ENCODE measurements around the gene PCNP.
"Not testable (repeated sequence)": the region's sequence is repeated elsewhere in the genome, so short reads cannot be mapped to it uniquely, and the experiment has no call there.

PCNP gene

GRCh38 chr3:101625879-101626278 lies 51.9 kb downstream of the PCNP start:
- Histone ChIP-seq H3K36me3 (ENCODE audit: insufficient read depth, insufficient read length, low read length) (no peaks in the 10 kb centered on the region), H3K4me3 (ENCODE audit: insufficient read length, low read depth) (no peak overlapping the region), H3K27me3 (ENCODE audit: insufficient read depth, insufficient read length) (no peaks in the 10 kb centered on the region), H3K4me1 (ENCODE audit: insufficient read depth, insufficient read length) (no peaks in the 10 kb centered on the region), H3K9ac (ENCODE audit: insufficient read length, low read depth) (no peak overlapping the region), H3K9me3 (ENCODE audit: insufficient read depth, low read length) (peaks cover 15% of the 10 kb centered on the region; the same call in 1 of the 2 replicates)
- no peak for DNase-seq (ENCODE audit: low read depth, low spot score)
- TF ChIP-seq SUZ12 (IDR thresholded peaks at IDR 0.05; ENCODE audit: extremely low read depth, insufficient read depth, insufficient read length) (no peak), YY1 (IDR thresholded peaks at IDR 0.05; ENCODE audit: insufficient read depth, insufficient read length) (no peak), ZNF274 (IDR thresholded peaks at IDR 0.05; ENCODE audit: low read depth, low read length) (no peak)

DNA sequence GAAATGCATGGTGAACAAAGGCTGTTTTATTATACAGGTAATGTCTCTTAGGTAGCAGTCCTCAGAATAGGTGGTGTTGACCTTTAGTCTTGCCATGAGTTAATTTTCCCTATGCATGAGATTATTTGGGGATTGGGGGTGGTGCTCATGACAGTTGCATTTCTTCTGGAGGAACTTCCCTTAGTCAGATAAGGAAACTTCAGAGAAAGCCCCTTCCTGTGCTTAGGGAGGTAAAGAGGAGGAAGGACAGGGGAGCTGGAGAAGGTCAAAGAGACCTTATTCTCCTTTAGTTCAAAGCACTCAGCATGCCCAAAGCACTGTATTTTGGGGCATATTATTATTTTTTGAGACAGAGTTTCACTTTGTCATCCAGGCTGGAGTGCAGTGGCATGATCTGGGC lies 55.2 kb downstream of the PCNP start:
- Histone ChIP-seq H3K9me3 (ENCODE audit: insufficient read depth, low read length) (peaks cover 15% of the 10 kb centered on the region; the same call in 1 of the 2 replicates), H3K9ac (ENCODE audit: insufficient read length, low read depth) (no peak overlapping the region), H3K4me3 (ENCODE audit: insufficient read length, low read depth) (no peak overlapping the region), H3K27me3 (ENCODE audit: insufficient read depth, insufficient read length) (no peaks in the 10 kb centered on the region), H3K36me3 (ENCODE audit: insufficient read depth, insufficient read length, low read length) (no peaks in the 10 kb centered on the region), H3K4me1 (ENCODE audit: insufficient read depth, insufficient read length) (no peaks in the 10 kb centered on the region)
- no peak for TF ChIP-seq SUZ12 (IDR thresholded peaks at IDR 0.05; ENCODE audit: extremely low read depth, insufficient read depth, insufficient read length)
- no peak for DNase-seq (ENCODE audit: low read depth, low spot score)

GRCh38 chr3:101631098-101631796 lies 57.3 kb downstream of the PCNP start:
- peaks cover 2% of the 10 kb centered on the region for H3K4me1 ChIP-seq (ENCODE audit: insufficient read depth, insufficient read length)
- no peaks in the 10 kb centered on the region for H3K27me3 ChIP-seq (ENCODE audit: insufficient read depth, insufficient read length)
- no peak for DNase-seq (ENCODE audit: low read depth, low spot score)
- no peaks in the 10 kb centered on the region for H3K36me3 ChIP-seq (ENCODE audit: insufficient read depth, insufficient read length, low read length)
- H3K4me3 ChIP-seq (ENCODE audit: insufficient read length, low read depth) = no peak overlapping the region
- H3K9ac ChIP-seq (ENCODE audit: insufficient read length, low read depth) = no peak overlapping the region
- TF ChIP-seq YY1 (IDR thresholded peaks at IDR 0.05; ENCODE audit: insufficient read depth, insufficient read length) (no peak), ZNF274 (IDR thresholded peaks at IDR 0.05; ENCODE audit: low read depth, low read length) (no peak), SUZ12 (IDR thresholded peaks at IDR 0.05; ENCODE audit: extremely low read depth, insufficient read depth, insufficient read length) (no peak)
- H3K9me3 ChIP-seq (ENCODE audit: insufficient read depth, low read length) = no peaks in the 10 kb centered on the region

DNA sequence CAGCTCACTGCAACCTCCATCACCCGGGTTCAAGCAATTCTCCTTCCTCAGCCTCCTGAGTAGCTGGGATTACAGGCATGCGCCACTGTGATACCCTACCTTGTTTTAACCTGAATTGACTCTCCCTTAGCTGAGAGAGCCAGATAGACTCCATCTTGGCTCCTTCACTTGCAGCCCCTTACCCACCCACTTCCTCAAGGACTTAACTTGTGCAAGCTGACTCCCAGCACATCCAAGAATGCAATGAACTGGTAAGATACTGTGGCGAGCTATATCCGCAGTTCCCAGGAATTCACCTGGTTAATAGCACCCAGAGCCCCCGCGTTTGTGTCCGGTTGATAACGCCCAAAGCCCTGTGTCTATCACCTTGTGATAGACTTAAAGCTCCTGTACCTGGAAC lies 58.0 kb downstream of the PCNP start:
- not testable (repeated sequence) for H3K4me3 ChIP-seq (ENCODE audit: insufficient read length, low read depth); H3K36me3 ChIP-seq (ENCODE audit: insufficient read depth, insufficient read length, low read length); H3K9me3 ChIP-seq (ENCODE audit: insufficient read depth, low read length); H3K27me3 ChIP-seq (ENCODE audit: insufficient read depth, insufficient read length); H3K9ac ChIP-seq (ENCODE audit: insufficient read length, low read depth); DNase-seq (ENCODE audit: low read depth, low spot score); H3K4me1 ChIP-seq (ENCODE audit: insufficient read depth, insufficient read length)

DNA sequence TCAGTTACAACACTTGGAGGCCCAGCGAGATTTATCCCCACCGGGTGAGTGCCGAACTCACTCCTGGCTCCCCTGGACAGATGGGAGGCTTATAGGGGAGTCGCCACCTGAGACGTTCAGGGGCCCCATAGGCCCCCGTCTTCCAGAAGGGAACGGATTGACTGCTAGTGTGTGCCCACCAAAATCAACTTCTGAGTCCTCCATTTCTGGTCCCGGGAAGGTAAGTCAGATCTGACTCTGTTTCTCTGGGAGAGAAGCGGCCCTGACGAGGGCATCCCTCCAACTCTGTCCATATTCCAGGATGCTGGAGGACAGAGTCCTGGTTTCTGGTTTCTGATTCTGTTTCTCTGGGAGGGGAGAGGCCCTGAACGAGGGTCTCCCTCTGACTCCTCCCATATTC lies 58.6 kb downstream of the PCNP start:
- no peak for TF ChIP-seq SUZ12 (IDR thresholded peaks at IDR 0.05; ENCODE audit: extremely low read depth, insufficient read depth, insufficient read length)
- TF ChIP-seq ZNF274 (IDR thresholded peaks at IDR 0.05; ENCODE audit: low read depth, low read length) = no peak

DNA sequence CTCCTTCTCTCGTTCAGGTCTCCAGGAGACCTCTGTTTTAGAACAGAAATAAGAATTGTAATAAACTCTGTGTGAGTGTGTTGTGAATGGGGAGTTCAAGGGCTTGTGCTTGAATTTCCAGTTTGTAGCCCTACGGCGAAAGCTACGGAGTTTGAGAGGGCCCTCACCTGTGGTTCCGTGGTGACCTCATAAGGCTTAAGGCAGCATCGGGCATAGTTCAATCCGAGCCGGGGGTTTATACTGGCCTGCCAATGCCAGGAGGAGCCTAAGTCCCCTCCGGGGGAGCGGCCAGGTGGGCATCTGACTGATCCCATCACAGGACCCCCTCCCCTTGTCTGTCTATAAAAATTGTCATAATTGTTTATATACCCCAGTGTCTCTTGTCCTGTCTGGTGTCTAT lies 59.2 kb downstream of the PCNP start:
- H3K9ac ChIP-seq (ENCODE audit: insufficient read length, low read depth) = no peak overlapping the region

More for the DNA sequence above, 58.6 kb downstream of the PCNP start:
- Histone ChIP-seq H3K4me1 (ENCODE audit: insufficient read depth, insufficient read length) (peaks cover 2% of the 10 kb centered on the region), H3K36me3 (ENCODE audit: insufficient read depth, insufficient read length, low read length) (no peaks in the 10 kb centered on the region), H3K9ac (ENCODE audit: insufficient read length, low read depth) (no peak overlapping the region), H3K4me3 (ENCODE audit: insufficient read length, low read depth) (no peak overlapping the region), H3K27me3 (ENCODE audit: insufficient read depth, insufficient read length) (no peaks in the 10 kb centered on the region), H3K9me3 (ENCODE audit: insufficient read depth, low read length) (no peaks in the 10 kb centered on the region)
- DNase-seq (ENCODE audit: low read depth, low spot score) = no peak

GRCh38 chr3:101634591-101635196 lies 60.7 kb downstream of the PCNP start:
- no peak for DNase-seq (ENCODE audit: low read depth, low spot score)
- Histone ChIP-seq H3K9me3 (ENCODE audit: insufficient read depth, low read length) (no peaks in the 10 kb centered on the region), H3K27me3 (ENCODE audit: insufficient read depth, insufficient read length) (no peaks in the 10 kb centered on the region), H3K4me3 (ENCODE audit: insufficient read length, low read depth) (no peak overlapping the region), H3K4me1 (ENCODE audit: insufficient read depth, insufficient read length) (peaks cover 4% of the 10 kb centered on the region), H3K36me3 (ENCODE audit: insufficient read depth, insufficient read length, low read length) (no peaks in the 10 kb centered on the region), H3K9ac (ENCODE audit: insufficient read length, low read depth) (no peak overlapping the region)
- no peak for TF ChIP-seq YY1 (IDR thresholded peaks at IDR 0.05; ENCODE audit: insufficient read depth, insufficient read length)
- no peak for TF ChIP-seq ZNF274 (IDR thresholded peaks at IDR 0.05; ENCODE audit: low read depth, low read length)
- TF ChIP-seq SUZ12 (IDR thresholded peaks at IDR 0.05; ENCODE audit: extremely low read depth, insufficient read depth, insufficient read length) = no peak

More for the DNA sequence above, 59.2 kb downstream of the PCNP start:
- no peak for DNase-seq (ENCODE audit: low read depth, low spot score)
- H3K27me3 ChIP-seq (ENCODE audit: insufficient read depth, insufficient read length) = no peaks in the 10 kb centered on the region
- no peak overlapping the region for H3K4me3 ChIP-seq (ENCODE audit: insufficient read length, low read depth)
- no peaks in the 10 kb centered on the region for H3K36me3 ChIP-seq (ENCODE audit: insufficient read depth, insufficient read length, low read length)
- no peaks in the 10 kb centered on the region for H3K9me3 ChIP-seq (ENCODE audit: insufficient read depth, low read length)
- TF ChIP-seq YY1 (IDR thresholded peaks at IDR 0.05; ENCODE audit: insufficient read depth, insufficient read length) (no peak), ZNF274 (IDR thresholded peaks at IDR 0.05; ENCODE audit: low read depth, low read length) (no peak), SUZ12 (IDR thresholded peaks at IDR 0.05; ENCODE audit: extremely low read depth, insufficient read depth, insufficient read length) (no peak)
- H3K4me1 ChIP-seq (ENCODE audit: insufficient read depth, insufficient read length) = peaks cover 4% of the 10 kb centered on the region
